LNCaP clone FGC (cell line): ENCODE results near the gene S1PR4.
"Not testable (repeated sequence)": the region's sequence is repeated elsewhere in the genome, so short reads cannot be mapped to it uniquely, and the experiment has no call there.

Experiments used
- DNase-seq: peaks from one replicate; pipeline ENCODE4 v3.0.0-alpha.2; 2011; ENCODE audit warnings: low read depth
- H3K4me3 ChIP-seq: 2 replicates; pipeline ENCODE4 v1.5.1; 2011; ENCODE audit warnings: mild to moderate bottlenecking, low read depth, low read length, control low read depth
- CTCF ChIP-seq: IDR thresholded peaks from 2 replicates; pipeline ENCODE4 v1.5.1; 2012; ENCODE audit warnings: mild to moderate bottlenecking; ENCODE audit not compliant: control insufficient read depth, insufficient read depth; ENCODE audit errors: extremely low read depth

Gene S1PR4

GRCh38 chr19:3187662-3188511 lies 9.3 kb downstream of the S1PR4 start:
- TF ChIP-seq CTCF, result no peak
- DNase-seq, result no peak
- peak overlapping the region; percentile 82 for H3K4me3 ChIP-seq

GRCh38 chr19:3188627-3189596 lies 10.3 kb downstream of the S1PR4 start:
- DNase-seq, result no peak
- H3K4me3 ChIP-seq, result no peak overlapping the region
- no peak for TF ChIP-seq CTCF

DNA sequence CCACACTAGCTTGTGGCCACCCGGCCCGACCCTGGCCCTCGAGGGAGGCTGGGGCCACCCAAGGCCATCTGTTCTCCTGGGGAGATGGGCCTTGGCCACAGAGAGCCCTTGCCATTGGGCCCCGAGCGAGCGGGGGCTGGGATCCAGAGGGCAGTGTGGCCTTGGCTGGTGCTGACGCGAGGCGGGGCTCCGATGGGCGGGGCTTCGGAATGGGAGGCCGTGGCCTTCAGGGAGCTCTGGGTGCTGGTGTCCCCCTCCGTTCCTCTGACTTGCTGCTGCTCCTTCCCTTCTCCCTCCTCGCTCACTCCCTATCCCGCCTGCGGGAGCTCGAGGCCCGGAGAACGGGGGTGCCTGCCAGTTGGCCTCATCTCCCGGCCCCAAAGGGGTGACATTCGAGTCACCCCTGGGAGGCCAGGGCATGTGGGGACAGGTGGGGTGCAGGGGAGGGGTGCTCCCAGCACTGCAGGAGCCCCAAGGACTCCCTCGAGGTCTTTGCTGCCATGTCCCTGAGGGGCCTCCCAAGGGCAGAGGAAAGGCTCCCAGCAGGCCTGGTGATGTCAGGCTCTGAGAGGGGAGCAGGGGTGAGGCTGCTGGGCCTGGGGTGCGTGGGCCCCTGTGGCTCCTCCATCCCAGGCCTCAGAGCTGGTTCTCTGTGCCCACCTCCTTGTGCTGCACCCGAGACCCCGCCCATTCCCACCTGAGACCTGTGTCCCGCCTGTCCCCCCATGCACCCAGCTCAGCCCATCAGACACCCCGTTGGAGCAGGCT lies 11.3 kb downstream of the S1PR4 start:
- TF ChIP-seq CTCF, result no peak
- no peak overlapping the region for H3K4me3 ChIP-seq
- DNase-seq, result no peak

- TF ChIP-seq CTCF, result no peak
- no peak for DNase-seq
- no peak overlapping the region for H3K4me3 ChIP-seq
Observed at GRCh38 chr19:3190470-3190770, 11.9 kb downstream of the S1PR4 start.

- no peak overlapping the region for H3K4me3 ChIP-seq
- no peak for DNase-seq
- no peak for TF ChIP-seq CTCF
Observed at GRCh38 chr19:3190921-3191805, 12.6 kb downstream of the S1PR4 start.

GRCh38 chr19:3191806-3192104 lies 13.2 kb downstream of the S1PR4 start:
- not testable (repeated sequence) for DNase-seq, H3K4me3 ChIP-seq
